Glutamatergic neuron (in vitro differentiated cells): ENCODE data around the gene ATF7. TPM values are rescaled to one million over a fixed set of nuclear protein-coding genes. Genes with fewer than 3 reads are reported as not detected.

ENCODE experiments used
- DNase-seq: peaks from one replicate; pipeline ENCODE4 v3.0.0; 2022
- H3K27ac Mint-ChIP-seq: one replicate; pipeline ENCODE4 v1.8.0; 2020; ENCODE audit warnings: mild to moderate bottlenecking, mixed read lengths, inconsistent platforms; ENCODE audit not compliant: unreplicated experiment
- H3K27me3 Mint-ChIP-seq: one replicate; pipeline ENCODE4 v1.8.0; 2020; ENCODE audit warnings: mild to moderate bottlenecking, moderate library complexity, mixed read lengths, inconsistent platforms; ENCODE audit not compliant: unreplicated experiment
- H3K36me3 Mint-ChIP-seq: one replicate; pipeline ENCODE4 v1.8.0; 2020; ENCODE audit warnings: mild to moderate bottlenecking, mixed read lengths, inconsistent platforms; ENCODE audit not compliant: unreplicated experiment
- H3K4me1 Mint-ChIP-seq: one replicate; pipeline ENCODE4 v1.8.0; 2020; ENCODE audit warnings: mild to moderate bottlenecking, low read depth, mixed read lengths, inconsistent platforms; ENCODE audit not compliant: unreplicated experiment
- H3K4me3 Mint-ChIP-seq: one replicate; pipeline ENCODE4 v1.8.0; 2020; ENCODE audit warnings: mild to moderate bottlenecking, mixed read lengths, inconsistent platforms; ENCODE audit not compliant: unreplicated experiment
- H3K9me3 Mint-ChIP-seq: one replicate; pipeline ENCODE4 v1.8.0; 2020; ENCODE audit warnings: mild to moderate bottlenecking, moderate library complexity, mixed read lengths, inconsistent platforms; ENCODE audit not compliant: unreplicated experiment
- total RNA-seq: library from RNA; stranded (reverse); fragmentation: NEBNext Ultra II Directional; extraction: Animal tissue kit (Norgen Biotek cat#: 25700); gene quantifications from one replicate; pipeline ENCODE4 v1.2.1, GENCODE V29; 2021; ENCODE audit not compliant: unreplicated experiment
- TF ChIP-seq, protein P1 (sequence below): fragments of 200-600 bp; sonication (generic); IDR thresholded peaks from one replicate; pipeline ENCODE4 v1.5.0; 2021; ENCODE audit not compliant: partially characterized antibody, unreplicated experiment

ATF7 gene
- total RNA-seq, 1 donor from 2014 or later, result 36.0 TPM

DNA sequence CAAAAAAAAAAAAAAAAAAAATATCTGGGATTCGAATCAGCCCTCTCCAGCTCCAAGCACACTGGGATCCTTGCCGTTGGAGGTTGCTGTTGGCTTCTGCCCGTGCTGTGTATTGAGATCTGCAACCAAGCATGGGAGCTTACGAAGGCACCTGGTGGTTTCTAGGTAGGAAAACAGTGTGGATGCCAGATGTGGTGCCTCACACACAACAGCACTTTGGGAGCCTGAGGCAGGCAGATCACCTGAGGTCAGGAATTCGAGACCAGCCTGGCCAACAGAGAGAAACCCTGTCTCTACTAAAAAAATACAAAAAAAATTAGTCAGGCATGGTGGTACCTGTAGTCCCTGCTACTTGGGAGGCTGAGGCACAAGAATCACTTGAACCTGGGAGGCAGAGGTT, 47.4 kb downstream of the ATF7 start:
- no peak for DNase-seq
- TF ChIP-seq, protein P1, sequence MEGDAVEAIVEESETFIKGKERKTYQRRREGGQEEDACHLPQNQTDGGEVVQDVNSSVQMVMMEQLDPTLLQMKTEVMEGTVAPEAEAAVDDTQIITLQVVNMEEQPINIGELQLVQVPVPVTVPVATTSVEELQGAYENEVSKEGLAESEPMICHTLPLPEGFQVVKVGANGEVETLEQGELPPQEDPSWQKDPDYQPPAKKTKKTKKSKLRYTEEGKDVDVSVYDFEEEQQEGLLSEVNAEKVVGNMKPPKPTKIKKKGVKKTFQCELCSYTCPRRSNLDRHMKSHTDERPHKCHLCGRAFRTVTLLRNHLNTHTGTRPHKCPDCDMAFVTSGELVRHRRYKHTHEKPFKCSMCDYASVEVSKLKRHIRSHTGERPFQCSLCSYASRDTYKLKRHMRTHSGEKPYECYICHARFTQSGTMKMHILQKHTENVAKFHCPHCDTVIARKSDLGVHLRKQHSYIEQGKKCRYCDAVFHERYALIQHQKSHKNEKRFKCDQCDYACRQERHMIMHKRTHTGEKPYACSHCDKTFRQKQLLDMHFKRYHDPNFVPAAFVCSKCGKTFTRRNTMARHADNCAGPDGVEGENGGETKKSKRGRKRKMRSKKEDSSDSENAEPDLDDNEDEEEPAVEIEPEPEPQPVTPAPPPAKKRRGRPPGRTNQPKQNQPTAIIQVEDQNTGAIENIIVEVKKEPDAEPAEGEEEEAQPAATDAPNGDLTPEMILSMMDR, result no peak
- H3K36me3 Mint-ChIP-seq, result peaks cover 5% of the 10 kb centered on the region
- peaks cover 3% of the 10 kb centered on the region for H3K4me1 Mint-ChIP-seq
- H3K27ac Mint-ChIP-seq, result no peak overlapping the region
- H3K27me3 Mint-ChIP-seq, result peaks cover 2% of the 10 kb centered on the region
- H3K4me3 Mint-ChIP-seq, result no peak overlapping the region
- H3K9me3 Mint-ChIP-seq, result no peaks in the 10 kb centered on the region

DNA sequence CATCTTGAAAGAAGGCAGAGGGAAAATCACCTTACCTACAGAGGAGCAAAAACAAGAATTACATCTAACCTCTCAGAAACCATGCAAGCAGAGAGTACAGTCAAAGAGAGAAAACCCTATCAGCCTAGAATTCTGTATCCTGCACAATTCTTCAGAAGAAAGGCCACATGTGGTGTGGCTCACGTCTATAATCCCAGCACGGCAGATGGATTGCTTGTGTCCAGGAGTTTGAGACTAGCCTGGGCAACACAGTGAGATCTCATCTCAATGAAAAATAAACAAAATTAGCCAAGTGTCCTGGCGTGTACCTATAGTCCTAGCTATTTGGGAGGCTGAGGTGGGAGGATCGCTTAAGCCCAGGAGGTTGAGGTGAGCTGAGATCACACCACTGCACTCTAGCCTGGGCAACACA, 48.2 kb downstream of the ATF7 start:
- H3K27me3 Mint-ChIP-seq, result peaks cover 2% of the 10 kb centered on the region
- TF ChIP-seq, protein P1, result no peak
- H3K36me3 Mint-ChIP-seq, result no peaks in the 10 kb centered on the region
- peaks cover 3% of the 10 kb centered on the region for H3K4me1 Mint-ChIP-seq
- no peak overlapping the region for H3K4me3 Mint-ChIP-seq
- H3K9me3 Mint-ChIP-seq, result no peaks in the 10 kb centered on the region
- no peak for DNase-seq
- no peak overlapping the region for H3K27ac Mint-ChIP-seq

DNA sequence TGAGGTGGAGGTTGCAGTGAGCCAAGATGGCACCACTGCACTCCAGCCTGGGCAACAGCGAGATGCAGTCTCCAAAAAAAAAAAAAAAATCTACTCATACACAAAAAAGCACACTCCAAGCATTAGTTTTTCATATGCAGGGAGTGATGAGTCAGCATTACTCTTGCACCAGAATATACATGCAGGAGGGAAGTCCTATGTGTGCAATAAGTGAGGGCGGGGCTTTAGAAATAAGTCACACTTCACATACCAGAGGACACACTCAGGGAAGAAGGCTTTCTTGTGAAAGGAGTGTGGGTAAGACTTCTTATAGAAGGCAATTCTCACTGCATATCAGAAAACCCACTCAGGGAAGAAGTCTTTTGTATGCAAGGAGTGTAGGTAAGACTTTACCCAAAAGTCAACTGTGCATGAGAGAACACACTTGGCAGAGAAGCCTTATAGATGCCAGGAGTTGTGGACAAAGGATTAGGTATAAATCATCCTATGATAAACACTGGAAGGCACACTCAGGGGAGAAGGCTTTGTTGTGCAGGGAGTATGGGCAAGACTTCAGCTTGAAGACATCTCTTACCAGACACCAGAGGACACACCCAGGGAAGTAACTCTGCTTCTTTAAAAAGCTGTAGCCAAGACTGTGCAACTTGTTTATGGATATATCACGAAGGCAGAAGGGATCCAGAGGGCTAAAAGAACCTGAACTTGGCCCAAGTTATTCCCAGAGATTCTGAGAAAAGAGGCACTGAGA, 50.5 kb downstream of the ATF7 start:
- TF ChIP-seq, protein P1, result no peak
- Mint-ChIP-seq H3K9me3 (no peaks in the 10 kb centered on the region), H3K27me3 (peaks cover 4% of the 10 kb centered on the region), H3K4me1 (peaks cover 8% of the 10 kb centered on the region), H3K4me3 (no peak overlapping the region), H3K27ac (no peak overlapping the region), H3K36me3 (no peaks in the 10 kb centered on the region)
- no peak for DNase-seq

DNA sequence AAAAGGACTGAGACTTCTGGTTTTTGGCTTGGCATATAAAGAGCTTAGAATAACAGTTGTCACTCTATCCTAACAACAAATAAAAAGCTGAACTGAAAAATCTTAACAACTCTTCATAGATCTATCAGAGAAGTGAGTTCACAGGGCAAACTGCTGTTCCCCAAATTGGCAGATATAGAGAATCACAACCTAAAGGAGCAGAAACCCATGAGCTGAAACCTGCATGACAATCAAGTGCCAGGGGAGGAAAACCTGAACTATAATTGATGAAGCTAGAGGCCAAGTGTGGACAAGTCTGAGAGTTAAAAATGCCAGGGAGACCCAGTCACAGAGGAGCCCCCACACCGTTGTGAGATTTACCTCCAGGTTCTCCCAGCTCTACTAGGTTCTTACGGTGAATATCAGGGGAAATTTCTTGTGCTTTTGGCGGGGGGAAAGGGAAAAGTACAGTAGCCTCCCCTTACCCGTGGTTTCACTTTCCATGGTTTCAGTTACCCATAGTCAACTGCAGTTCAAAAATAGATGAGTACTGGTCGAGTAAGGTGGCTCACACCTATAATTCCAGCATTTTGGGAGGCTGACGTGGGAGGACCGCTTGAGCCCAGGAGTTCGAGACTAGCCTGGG, 53.9 kb downstream of the ATF7 start:
- H3K27me3 Mint-ChIP-seq, result peaks cover 4% of the 10 kb centered on the region
- no peak overlapping the region for H3K4me3 Mint-ChIP-seq
- no peak for DNase-seq
- H3K9me3 Mint-ChIP-seq, result no peaks in the 10 kb centered on the region
- TF ChIP-seq, protein P1, result no peak
- no peaks in the 10 kb centered on the region for H3K36me3 Mint-ChIP-seq
- H3K4me1 Mint-ChIP-seq, result peaks cover 19% of the 10 kb centered on the region
- no peak overlapping the region for H3K27ac Mint-ChIP-seq

DNA sequence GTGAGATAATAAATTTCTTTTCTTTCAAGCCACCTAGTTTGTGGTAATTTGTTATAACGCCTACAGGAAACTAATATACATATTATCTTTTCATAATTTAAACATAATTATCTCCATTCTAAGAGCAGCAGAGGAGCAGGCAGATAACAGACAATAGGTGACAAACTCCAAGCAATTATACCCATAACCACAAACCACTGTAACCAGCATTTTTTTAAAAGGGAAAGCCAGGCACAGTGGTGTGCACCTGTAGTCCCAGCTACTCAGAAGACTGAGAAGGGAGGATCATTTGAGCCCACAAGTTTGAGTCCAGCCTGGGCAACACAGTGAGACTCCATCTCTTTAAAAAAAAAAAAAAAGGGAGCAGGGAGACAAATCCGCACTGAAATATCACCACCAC, 54.9 kb downstream of the ATF7 start:
- Mint-ChIP-seq H3K36me3 (no peaks in the 10 kb centered on the region), H3K27ac (no peak overlapping the region), H3K9me3 (no peaks in the 10 kb centered on the region), H3K4me1 (peaks cover 23% of the 10 kb centered on the region), H3K4me3 (no peak overlapping the region), H3K27me3 (peaks cover 4% of the 10 kb centered on the region)
- TF ChIP-seq, protein P1, result no peak
- no peak for DNase-seq
